22Rv1 (cell line): ENCODE measurements around the gene VSTM2A.

Experiments used
- H3K27ac ChIP-seq: fragments of 450-650 bp; 2 replicates; pipeline ENCODE4 v1.5.1; 2017
- CTCF ChIP-seq: fragments of 450-650 bp; IDR thresholded peaks from 2 replicates; pipeline ENCODE4 v1.5.1; 2017; ENCODE audit warnings: mild to moderate bottlenecking
- ZFX ChIP-seq: fragments of 450-650 bp; IDR thresholded peaks from 2 replicates; pipeline ENCODE4 v1.6.1; 2017; ENCODE audit warnings: antibody characterized with exemption, borderline replicate concordance

VSTM2A gene

GRCh38 chr7:54545241-54545563, 3.0 kb downstream of the VSTM2A start:
- TF ChIP-seq CTCF (no peak), ZFX (no peak)
- no peak overlapping the region for H3K27ac ChIP-seq

- TF ChIP-seq ZFX (no peak), CTCF (peak; percentile 86)
Measured at GRCh38 chr7:54546081-54546985, 4.2 kb downstream of the VSTM2A start.

GRCh38 chr7:54546986-54547314, 4.8 kb downstream of the VSTM2A start:
- 0 out of 2 replicates have a peak overlapping the region, but pooled peaks have one; percentile 1 for H3K27ac ChIP-seq
- no peak for TF ChIP-seq ZFX
- TF ChIP-seq CTCF = peak; percentile 59

More at GRCh38 chr7:54546081-54546985, 4.2 kb downstream of the VSTM2A start:
- 0 out of 2 replicates have a peak overlapping the region, but pooled peaks have one; percentile 1 for H3K27ac ChIP-seq

- no peak for TF ChIP-seq ZFX
- no peak for TF ChIP-seq CTCF
- no peak overlapping the region for H3K27ac ChIP-seq
Measured at GRCh38 chr7:54550471-54550870, 8.3 kb downstream of the VSTM2A start.

GRCh38 chr7:54556121-54556520, 13.9 kb downstream of the VSTM2A start:
- no peak overlapping the region for H3K27ac ChIP-seq
- TF ChIP-seq CTCF (no peak), ZFX (no peak)

GRCh38 chr7:54559401-54559800, 17.2 kb downstream of the VSTM2A start:
- no peak overlapping the region for H3K27ac ChIP-seq

More at GRCh38 chr7:54559401-54559800, 17.2 kb downstream of the VSTM2A start:
- TF ChIP-seq ZFX (no peak), CTCF (no peak)
